ENCODE measurements around the gene VRK2.

GRCh38 chr2:58032016-58032763 is 14.4 kb upstream of the VRK2 start:
- TF ChIP-seq CTCF (IDR thresholded peaks at IDR 0.05; ENCODE audit: low read length) (no peak), EZH2 (IDR thresholded peaks at IDR 0.05; ENCODE audit: borderline replicate concordance, low read length) (no peak)

Data from OCI-LY1 (cell line).